Activated CD4-positive, alpha-beta T cell treated with anti-CD3 and anti-CD28 coated beads, Interleukin-2, amount 50 U/mL, for 16 hours (primary cell): Measurements from ENCODE around the gene MMP24OS.

Experiments used
- DNase-seq: peaks from one replicate; pipeline ENCODE4 v3.0.0-alpha.2; 2020

Gene MMP24OS

DNA sequence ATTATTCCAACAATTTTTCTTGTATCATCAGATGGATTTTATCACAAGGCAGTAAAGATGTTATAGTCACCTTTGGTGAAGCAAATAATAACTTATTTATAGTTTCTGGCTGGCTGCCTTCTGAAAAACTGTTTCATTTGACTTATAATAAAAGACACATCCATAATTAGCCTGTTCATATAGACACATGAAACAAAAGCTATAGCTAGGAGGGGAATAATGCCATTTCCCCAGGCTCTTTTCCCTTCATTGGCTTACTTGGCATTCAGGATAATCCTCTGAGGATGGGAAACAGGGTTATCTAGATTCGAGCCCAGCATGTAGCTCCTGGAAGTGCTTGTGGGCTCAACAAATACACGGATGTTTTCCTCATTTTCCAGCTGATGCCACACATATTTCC is 33.9 kb downstream of the MMP24OS start:
- DNase-seq = no peak

DNA sequence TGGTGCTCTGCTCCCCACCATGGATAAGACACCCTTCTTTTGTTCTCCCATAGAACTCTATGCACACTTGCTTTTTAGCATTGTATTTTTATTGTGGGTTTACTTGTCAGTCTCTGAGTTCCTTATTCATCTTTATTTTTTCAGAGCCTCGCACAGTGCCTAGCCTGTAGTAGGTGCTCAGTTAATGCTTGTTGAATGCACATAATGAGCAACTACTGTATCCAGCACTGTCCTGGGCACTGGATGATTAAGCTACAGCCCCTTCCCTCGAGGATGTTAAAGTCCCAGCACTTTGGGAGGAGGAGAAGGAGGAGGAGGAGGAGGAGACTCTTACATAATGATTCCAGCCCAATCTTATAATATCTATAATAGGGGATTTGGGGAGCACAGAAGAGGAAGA is 34.6 kb downstream of the MMP24OS start:
- DNase-seq = no peak

DNA sequence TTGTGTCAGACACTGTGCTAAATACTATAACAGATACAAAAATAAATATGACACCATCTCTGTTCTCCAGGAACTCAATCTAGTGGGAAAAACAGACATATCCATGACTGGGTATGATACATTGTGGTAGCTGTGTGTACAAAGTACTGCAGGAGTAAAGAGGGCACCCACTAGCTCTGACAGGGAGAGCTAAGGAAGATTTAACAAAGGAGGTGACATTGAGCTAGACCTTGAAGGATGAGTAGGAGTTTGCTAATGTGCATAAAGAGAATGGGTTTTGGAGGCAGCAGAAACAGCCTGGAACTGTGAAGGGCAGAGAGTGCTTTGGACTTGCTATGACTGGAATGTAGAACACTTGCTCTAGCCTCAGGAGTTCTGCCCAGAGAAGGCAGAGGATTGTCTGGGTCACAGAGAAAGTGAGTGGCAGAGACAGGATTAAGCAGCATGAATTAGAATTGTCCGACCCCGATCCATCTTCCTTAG is 37.1 kb downstream of the MMP24OS start:
- DNase-seq = no peak

DNA sequence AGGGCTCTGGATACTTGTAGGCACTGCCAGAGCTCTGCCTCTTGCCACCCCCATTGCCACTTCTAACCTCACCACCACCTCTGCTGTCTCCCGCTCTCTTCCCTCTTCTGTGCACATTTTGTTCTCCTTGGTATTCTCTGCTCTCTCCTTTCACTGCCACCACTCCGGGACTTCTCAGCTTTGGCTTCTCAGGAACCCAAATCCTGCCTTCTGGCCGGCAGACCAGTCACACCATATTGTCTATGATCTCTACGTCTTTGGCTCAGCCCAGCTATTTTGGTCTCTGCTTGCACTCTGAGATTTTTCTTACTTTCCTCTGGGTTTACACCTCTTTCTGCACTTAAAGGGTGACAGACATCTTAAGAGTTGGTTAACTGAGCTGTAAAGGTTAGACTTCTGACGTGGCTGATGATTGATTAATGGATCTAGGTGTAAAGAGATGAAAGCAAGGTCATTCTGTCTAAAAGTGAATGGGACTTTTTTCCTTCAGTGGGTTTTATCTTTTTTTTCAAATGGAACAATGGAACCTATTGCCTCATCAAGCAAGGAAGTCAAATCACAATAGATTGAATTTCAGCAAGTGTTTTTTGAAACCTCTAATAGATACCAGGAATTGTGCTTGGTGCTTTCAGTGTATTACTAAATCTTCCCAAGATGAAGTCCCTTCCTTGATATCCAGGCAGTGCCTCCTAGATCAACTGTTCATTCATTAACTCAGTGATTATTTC is 37.7 kb downstream of the MMP24OS start:
- DNase-seq = no peak

DNA sequence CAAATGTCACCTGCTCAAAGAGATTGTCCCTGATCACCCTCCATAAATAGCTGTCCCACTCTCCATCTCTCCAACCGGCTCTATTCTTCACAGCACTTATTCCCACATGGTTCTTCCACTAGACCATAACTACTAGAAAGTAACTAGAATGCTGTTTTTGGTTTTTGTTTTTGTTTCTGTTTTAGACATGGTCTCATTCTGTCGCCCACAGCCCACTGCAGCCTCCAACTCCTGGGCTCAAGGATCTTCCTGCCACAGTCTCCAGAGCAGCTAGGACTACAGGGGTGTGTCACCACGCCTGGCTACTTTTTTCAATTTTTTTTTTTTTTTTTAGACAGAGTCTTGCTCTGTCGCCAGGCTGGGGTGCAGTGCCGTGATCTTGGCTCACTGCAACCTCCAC is 39.2 kb downstream of the MMP24OS start:
- DNase-seq = no peak

DNA sequence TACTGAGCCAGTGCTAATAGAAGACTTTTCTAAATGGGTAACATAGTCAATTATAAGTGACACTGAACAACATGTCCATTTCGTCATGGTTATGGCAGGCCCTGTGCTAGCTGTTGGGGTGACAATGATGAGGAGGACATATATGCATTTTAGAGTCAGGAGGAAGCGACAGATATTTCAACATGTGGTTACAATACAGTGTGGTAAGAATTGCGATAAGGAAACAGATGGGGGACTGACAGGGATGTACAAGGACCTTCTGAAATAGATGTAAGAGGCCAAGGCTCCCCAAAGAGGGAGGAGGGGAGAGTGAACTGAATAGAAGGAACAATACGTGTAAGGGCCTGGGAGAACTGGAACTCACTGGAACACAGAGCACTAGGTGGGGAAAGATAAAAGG is 39.8 kb downstream of the MMP24OS start:
- no peak for DNase-seq

DNA sequence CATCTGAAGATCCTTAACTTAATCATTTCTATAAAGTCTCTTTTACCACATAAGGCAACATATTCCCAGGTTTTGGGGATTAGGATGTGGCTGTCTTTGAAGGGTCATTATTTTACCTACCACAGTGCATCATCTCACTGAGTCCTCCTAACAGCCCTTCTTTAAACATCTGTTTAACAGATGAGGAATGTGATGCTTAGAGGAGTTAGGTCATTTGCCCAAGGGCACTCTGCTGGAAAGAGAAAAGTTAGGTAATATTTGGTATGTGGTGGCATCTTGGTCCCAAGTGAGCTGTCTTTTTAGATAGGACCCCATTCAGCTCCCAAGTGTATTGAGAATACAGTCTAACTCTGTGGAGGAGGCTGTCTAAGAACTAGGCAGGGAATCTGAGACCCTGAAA is 40.4 kb downstream of the MMP24OS start:
- no peak for DNase-seq

DNA sequence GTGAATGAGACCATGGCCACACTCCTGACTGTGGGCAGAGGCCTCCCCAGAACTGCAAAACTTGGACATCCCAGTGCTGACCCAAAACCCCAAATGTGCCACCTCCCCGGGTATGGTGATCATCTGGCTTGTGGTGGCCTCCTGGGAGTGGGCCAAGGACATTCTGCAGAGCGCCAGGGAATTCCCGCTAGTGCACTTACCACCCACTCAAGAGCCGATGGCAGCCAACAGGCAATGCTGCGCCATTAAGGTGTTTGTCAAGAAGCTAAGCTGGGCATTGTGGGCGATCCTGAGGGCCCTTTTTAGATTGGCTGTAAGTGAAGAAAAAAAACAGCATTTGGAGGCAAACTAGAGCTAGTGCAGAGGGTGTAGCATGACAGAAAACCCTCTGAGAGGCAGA is 42.0 kb downstream of the MMP24OS start:
- DNase-seq = no peak

DNA sequence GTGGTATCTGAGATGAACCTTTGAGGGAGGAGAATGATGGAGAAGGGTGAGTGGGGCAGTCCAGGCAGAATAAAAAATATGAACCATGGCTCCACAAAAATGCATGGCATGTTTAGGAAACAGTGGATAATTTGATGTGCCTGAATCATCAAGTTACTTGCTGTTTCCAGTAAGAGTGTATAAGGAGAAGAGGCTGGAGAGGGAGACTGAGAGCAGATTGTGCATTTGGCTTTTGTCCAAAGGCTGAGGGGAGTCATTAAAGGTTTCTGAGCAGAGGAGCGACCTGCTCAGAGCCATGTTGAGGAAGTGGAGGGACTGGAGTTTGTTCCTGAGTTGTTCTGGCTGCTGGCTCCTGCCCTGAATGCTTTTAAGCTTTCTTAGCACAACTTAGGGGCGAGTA is 45.3 kb downstream of the MMP24OS start:
- no peak for DNase-seq

DNA sequence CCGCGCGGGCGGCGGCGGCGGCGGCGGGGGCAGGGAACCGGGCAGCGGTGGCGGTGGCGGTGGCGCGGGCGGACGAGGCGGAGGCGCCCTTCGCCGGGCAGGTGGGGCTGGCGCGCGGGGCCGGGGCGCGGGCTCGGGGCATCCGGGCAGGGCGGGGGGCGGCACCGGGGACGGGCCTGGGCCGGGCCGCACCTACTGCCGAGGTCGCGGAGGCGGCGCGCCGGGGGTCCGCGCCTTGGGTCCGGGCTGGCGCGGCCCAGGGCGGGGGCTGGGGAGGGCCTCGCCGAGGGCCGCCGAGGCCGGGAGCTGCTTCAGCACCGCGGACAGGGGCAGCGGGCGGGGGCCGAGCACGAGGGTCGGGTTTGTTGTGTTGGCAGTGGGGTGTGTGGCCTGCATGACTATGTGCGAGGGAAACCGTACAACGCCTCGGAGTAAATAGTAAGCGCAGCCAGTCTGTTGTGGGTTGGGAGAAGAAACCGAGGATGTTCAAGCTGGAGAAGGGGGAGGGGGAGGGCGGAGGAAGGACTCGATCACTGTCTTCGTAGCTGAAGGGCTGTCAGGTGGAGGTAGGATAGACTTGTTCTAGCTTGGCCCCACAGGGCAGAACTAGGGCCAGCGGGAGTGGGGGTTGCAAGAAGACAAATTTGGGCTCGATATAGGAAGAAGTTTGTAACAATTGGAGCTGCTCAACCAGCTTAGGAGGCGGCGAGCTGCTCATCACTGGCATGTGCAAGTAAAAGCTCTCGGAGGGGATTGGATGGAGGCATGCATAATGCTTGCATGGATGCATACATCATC is 50.8 kb downstream of the MMP24OS start:
- no peak for DNase-seq
